Activated naive CD8-positive, alpha-beta T cell treated with anti-CD3 and anti-CD28 coated beads for 36 hours (primary cell): Measurements from ENCODE around the gene CREB5. TPM values are rescaled to one million over a fixed set of nuclear protein-coding genes. Genes with fewer than 3 reads are reported as not detected.
"Not testable (repeated sequence)": the region's sequence is repeated elsewhere in the genome, so short reads cannot be mapped to it uniquely, and the experiment has no call there.

Experiments
- DNase-seq: peaks from one replicate; pipeline ENCODE4 v3.0.0; 2021
- H3K27ac Mint-ChIP-seq: one replicate; pipeline ENCODE4 v1.8.0; 2022; ENCODE audit warnings: mild to moderate bottlenecking, moderate library complexity, mixed read lengths
- H3K27me3 Mint-ChIP-seq: one replicate; pipeline ENCODE4 v1.8.0; 2022; ENCODE audit warnings: mild to moderate bottlenecking, mixed read lengths
- H3K36me3 Mint-ChIP-seq: one replicate; pipeline ENCODE4 v1.8.0; 2021; ENCODE audit warnings: mild to moderate bottlenecking, mixed read lengths
- H3K4me1 Mint-ChIP-seq: one replicate; pipeline ENCODE4 v1.8.0; 2021; ENCODE audit warnings: mixed read lengths
- H3K4me3 Mint-ChIP-seq: one replicate; pipeline ENCODE4 v1.8.0; 2022; ENCODE audit warnings: mild to moderate bottlenecking, moderate library complexity, mixed read lengths
- H3K9me3 Mint-ChIP-seq: one replicate; pipeline ENCODE4 v1.8.0; 2022; ENCODE audit warnings: mixed read lengths
- total RNA-seq, 2 experiments: library from RNA; stranded (reverse); gene quantifications; one replicate each; pipeline ENCODE4 v1.2.3, GENCODE V29; 2021

Gene CREB5
- total RNA-seq, 2 experiments from 2014 or later: 2.0 to 2.4 TPM

DNA sequence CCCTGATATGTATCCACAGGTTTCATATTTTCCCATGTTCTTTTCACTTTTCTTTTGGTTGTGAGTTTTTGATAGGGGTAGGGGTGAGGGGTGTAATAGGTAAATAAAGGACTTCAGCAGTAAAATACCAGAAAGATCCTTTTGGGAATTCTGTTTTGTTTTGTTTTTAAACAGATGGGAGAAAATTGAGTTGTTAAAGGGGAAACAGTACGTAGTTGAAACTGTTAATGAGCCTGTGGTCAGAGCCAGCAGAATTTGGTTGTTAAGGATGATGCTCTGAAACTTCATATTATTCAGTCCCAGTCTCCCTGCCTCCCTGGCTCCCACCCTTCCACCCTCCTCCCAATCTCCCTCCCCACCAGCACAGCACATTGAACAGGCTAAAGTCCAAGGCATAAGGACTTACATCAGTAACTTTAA is 195.9 kb downstream of the CREB5 start:
- Mint-ChIP-seq H3K36me3 (no peaks in the 10 kb centered on the region), H3K4me1 (peaks cover 3% of the 10 kb centered on the region), H3K27ac (no peak overlapping the region), H3K4me3 (no peak overlapping the region), H3K27me3 (peaks cover 3% of the 10 kb centered on the region), H3K9me3 (no peaks in the 10 kb centered on the region)
- no peak for DNase-seq

DNA sequence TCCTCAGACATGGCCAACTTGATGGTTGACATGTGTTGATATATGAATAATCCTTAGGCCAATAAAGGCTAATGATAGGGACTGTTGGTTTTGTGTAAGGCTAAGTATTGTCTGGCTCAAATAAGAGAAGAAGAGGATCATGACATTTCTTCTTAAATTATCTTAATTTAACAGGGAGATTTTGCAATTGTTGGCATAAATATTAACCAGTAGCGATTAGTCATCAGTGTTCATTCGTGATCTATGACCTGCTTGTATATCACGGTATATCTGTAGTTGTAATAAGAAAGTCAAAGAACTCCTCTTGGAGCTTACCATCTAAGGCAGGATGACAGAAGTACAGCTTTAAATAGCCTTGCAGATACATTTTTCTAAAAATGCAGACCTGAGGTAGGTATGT is 196.4 kb downstream of the CREB5 start:
- H3K4me3 Mint-ChIP-seq: no peak overlapping the region
- peaks cover 3% of the 10 kb centered on the region for H3K27me3 Mint-ChIP-seq
- DNase-seq: no peak
- H3K36me3 Mint-ChIP-seq: no peaks in the 10 kb centered on the region
- no peak overlapping the region for H3K27ac Mint-ChIP-seq
- H3K4me1 Mint-ChIP-seq: peaks cover 3% of the 10 kb centered on the region
- no peaks in the 10 kb centered on the region for H3K9me3 Mint-ChIP-seq

DNA sequence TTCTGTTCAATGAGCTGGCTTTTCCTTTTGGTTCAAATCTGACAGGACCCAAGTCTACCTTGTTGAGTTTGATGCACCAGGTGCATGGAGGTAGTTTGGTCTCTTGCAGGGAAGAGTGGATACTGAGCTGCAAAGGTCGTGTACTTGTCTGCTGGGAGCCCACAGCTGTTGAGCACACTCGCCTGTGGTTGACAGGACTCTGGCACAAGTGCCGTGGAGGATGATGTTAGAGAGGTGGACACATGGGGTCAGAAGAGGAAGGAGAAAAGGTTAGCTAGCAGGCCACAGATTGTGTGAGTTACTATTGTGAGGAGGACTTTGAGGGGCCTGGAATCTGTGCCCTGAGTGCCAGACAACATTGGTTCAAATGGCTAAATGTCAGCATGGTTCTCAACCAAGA is 197.3 kb downstream of the CREB5 start:
- H3K9me3 Mint-ChIP-seq: no peaks in the 10 kb centered on the region
- peaks cover 3% of the 10 kb centered on the region for H3K4me1 Mint-ChIP-seq
- no peak overlapping the region for H3K4me3 Mint-ChIP-seq
- peaks cover 3% of the 10 kb centered on the region for H3K27me3 Mint-ChIP-seq
- H3K27ac Mint-ChIP-seq: no peak overlapping the region
- DNase-seq: no peak
- no peaks in the 10 kb centered on the region for H3K36me3 Mint-ChIP-seq

DNA sequence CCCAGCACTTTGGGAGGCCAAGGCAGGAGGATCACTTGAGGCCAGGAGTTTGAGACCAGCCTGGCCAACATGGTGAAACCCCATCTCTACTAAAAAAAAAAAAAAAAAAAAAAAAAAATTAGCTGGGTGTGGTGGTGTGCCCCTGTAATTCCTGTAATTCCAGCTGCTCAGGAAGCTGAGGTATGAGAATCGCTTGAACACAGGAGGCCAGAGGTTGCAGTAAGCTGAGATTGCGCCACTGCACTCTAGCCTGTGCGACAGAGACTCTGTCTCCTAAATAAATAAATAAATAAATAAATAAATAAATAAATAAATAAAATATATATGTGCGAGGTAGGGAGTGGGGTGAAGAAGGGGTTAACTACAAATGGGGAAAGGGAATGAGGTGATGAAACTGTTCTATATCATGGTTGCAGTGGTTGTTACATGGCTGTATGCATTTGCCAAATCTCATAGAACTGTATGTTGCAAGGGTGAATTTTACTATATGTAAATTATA is 199.1 kb downstream of the CREB5 start:
- H3K36me3 Mint-ChIP-seq, DNase-seq, H3K9me3 Mint-ChIP-seq, H3K4me3 Mint-ChIP-seq, H3K4me1 Mint-ChIP-seq, H3K27ac Mint-ChIP-seq, H3K27me3 Mint-ChIP-seq: not testable (repeated sequence)

DNA sequence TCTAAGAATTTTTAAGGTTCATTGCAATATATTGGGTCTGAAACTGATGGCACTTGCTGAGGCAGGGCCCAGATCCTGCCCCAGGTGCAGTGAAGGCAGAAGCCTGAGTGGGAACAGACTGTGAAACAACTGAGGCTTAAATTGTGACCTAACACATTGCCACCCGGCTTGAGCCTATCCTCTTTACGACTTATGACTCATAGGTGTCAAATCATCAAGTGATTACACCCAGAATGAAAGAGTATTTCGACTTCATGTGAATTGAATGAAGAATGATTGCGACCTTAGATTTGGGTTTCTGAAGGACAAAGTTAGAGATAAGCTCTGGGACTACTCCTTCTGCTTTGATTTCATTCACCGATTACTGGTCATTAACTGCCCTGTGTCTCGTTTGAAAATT is 200.9 kb downstream of the CREB5 start:
- peaks cover 3% of the 10 kb centered on the region for H3K4me1 Mint-ChIP-seq
- no peak for DNase-seq
- no peaks in the 10 kb centered on the region for H3K36me3 Mint-ChIP-seq
- H3K9me3 Mint-ChIP-seq: no peaks in the 10 kb centered on the region
- no peak overlapping the region for H3K27ac Mint-ChIP-seq
- H3K27me3 Mint-ChIP-seq: peaks cover 3% of the 10 kb centered on the region
- no peak overlapping the region for H3K4me3 Mint-ChIP-seq

DNA sequence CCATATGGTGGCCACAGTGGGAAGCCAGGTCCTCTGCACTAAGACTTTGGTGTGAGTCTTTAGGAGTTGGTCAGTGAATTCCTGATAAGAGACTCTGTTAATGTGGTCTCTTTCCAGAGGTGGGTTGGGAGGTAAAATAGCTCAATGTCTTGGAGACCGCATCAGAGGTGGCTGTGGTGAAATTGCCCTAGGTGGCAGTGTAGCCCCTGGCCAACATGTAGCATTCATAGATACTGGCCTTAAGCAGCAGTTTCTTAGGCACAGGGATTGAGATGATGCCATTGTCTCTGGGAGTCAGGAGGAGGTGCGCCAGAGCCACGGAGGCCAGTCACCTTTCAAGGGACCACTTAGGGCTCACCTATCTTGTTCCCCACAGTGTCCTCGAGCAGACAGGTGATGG is 202.8 kb downstream of the CREB5 start:
- DNase-seq: no peak
- Mint-ChIP-seq H3K4me1 (peaks cover 3% of the 10 kb centered on the region), H3K4me3 (no peak overlapping the region), H3K27me3 (no peaks in the 10 kb centered on the region), H3K9me3 (no peaks in the 10 kb centered on the region), H3K27ac (no peak overlapping the region), H3K36me3 (no peaks in the 10 kb centered on the region)

DNA sequence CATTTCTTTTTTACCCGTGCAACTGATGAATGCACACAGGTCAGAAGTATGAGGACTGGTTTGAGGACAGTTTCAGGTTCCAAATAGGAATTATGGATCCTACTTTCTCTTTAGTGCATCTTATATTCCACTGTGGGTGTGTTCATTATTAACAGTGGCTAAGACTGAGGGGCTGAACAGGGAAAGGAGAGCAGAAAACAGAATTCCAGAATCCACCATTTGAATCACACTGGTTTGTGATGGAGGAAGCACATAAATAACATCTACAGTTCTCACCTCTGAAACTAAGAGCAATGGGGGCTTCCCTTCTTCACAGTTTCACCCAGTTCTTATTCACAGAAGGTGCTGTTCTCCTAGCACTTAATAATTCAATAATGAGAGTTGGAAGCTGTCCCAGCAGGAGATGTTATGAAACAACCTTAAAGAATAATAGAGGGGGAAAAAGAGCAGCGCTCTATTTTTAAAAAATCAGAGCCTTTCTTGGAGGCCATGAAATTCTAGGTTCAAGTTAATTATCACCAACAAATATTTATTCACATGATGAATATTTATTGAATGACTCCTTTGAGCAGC is 205.1 kb downstream of the CREB5 start:
- Mint-ChIP-seq H3K4me3 (no peak overlapping the region), H3K9me3 (no peaks in the 10 kb centered on the region), H3K36me3 (no peaks in the 10 kb centered on the region), H3K4me1 (no peaks in the 10 kb centered on the region), H3K27me3 (no peaks in the 10 kb centered on the region), H3K27ac (no peak overlapping the region)
- no peak for DNase-seq

DNA sequence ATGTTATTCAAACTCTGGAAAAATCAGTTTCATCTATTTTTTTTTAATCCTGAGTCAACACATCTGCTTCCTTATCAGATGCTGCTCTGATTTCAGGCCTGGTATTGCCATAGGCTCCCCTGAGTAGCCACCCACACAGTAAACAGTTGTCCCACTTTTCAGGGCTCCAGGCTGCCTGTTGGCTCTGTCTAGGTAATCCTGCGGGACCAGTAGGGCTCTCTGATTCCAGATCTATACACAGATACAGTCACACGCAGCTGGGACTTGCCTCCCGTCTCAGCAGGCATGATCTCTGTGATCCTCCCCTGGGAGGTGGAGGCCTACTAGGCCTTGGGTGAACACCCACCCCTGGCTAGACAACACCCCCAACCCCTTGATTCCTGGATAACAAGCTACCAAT is 206.1 kb downstream of the CREB5 start:
- no peaks in the 10 kb centered on the region for H3K27me3 Mint-ChIP-seq
- DNase-seq: no peak
- no peak overlapping the region for H3K27ac Mint-ChIP-seq
- H3K4me3 Mint-ChIP-seq: no peak overlapping the region
- no peaks in the 10 kb centered on the region for H3K4me1 Mint-ChIP-seq
- no peaks in the 10 kb centered on the region for H3K36me3 Mint-ChIP-seq
- no peaks in the 10 kb centered on the region for H3K9me3 Mint-ChIP-seq

DNA sequence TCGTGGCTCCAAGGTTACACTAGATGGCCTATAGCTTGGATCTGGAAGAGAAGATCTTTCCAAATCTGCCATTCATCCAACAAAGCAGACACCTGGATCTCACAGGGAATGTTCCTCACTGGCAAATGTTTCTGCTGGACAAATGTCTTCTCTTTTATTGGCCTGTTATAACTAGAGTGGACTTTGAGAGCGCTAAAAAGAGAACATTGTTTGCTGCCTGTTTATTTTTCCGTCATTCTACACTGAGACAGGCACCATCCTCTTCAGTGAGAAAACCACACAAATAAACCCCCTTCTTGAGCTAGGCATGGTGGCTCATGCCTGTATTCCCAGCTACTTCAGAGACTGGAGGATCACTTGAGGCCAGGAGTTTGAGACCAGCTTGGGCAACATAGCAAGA is 206.9 kb downstream of the CREB5 start:
- Mint-ChIP-seq H3K27me3 (no peaks in the 10 kb centered on the region), H3K4me1 (no peaks in the 10 kb centered on the region), H3K36me3 (no peaks in the 10 kb centered on the region), H3K27ac (no peak overlapping the region), H3K4me3 (no peak overlapping the region), H3K9me3 (no peaks in the 10 kb centered on the region)
- no peak for DNase-seq

DNA sequence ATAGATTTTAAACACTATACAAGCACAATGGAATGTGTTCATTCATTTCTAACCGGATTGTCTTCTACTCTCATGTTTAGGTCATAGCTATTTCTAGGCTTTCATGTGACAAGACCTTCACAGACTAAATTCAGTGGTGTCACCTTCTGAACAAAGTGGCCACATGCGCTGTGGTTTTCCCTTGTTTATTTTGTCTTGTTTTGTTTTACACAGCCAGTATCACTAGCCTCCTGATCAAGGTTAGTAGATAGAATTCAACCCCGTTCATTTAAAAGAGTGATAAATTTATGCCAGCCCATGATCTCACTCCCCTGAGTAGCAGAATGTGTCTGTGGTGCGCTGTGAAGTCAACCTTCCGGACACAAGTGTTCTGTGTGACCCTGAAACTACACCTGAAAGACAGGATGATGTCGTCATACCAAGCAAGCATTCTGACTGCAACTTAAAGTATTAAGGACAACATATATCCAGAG is 209.1 kb downstream of the CREB5 start:
- peaks cover 1% of the 10 kb centered on the region for H3K27me3 Mint-ChIP-seq
- no peak for DNase-seq
- no peaks in the 10 kb centered on the region for H3K36me3 Mint-ChIP-seq

DNA sequence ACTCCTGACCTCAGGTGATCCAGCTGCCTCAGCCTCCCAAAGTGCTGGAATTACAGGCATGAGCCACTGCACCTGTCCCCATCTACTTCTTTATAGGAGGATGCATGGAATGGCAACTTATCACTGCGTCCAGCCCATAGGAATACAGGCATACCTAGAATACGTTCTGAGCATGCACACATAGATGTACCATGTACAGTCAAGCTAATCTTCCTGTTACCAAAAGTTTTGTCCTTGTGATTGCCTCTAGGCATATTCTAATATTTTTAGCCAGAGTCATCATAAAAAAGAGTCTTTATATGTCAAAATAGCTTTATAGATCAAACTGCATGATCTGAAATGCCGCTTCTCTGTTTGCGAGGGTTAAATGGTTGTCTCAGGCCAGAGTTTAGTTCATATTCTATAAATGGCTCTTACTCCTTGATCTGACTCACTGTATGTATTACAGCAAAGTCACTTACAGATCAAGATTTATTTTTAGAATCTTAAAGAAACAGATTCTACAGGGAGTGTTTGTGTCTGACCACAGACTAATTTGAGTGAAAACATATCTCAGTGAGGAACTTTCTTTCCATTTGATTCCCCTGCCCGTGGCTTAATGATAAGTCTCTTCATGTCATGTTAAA is 210.9 kb downstream of the CREB5 start:
- peaks cover 3% of the 10 kb centered on the region for H3K27me3 Mint-ChIP-seq
- no peak overlapping the region for H3K27ac Mint-ChIP-seq
- H3K36me3 Mint-ChIP-seq: no peaks in the 10 kb centered on the region
- H3K4me1 Mint-ChIP-seq: peaks cover 3% of the 10 kb centered on the region
- no peak for DNase-seq
- H3K4me3 Mint-ChIP-seq: no peak overlapping the region
- no peaks in the 10 kb centered on the region for H3K9me3 Mint-ChIP-seq

More for the DNA sequence above, 209.1 kb downstream of the CREB5 start:
- Mint-ChIP-seq H3K4me1 (peaks cover 2% of the 10 kb centered on the region), H3K9me3 (no peaks in the 10 kb centered on the region), H3K27ac (no peak overlapping the region), H3K4me3 (no peak overlapping the region)

DNA sequence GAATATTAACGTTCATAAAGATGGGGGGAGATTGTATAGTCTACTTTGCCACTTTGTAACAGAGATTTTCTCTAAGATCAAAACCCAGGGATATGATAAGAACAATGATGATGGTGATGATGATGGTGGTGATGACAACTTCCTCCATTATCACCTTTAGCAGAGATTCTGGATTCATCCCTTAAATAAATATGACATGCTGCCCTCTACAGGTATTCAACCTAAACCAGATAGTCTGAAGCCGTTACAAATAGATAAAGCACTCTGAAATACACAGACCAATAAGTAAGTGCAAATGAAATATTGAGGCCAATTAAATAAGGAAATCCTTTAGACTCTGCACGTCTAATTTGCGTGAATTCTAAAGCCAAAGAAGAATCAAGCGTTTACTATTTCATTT is 211.5 kb downstream of the CREB5 start:
- no peak overlapping the region for H3K27ac Mint-ChIP-seq
- H3K4me3 Mint-ChIP-seq: no peak overlapping the region
- H3K4me1 Mint-ChIP-seq: peaks cover 3% of the 10 kb centered on the region
- no peak for DNase-seq
- no peaks in the 10 kb centered on the region for H3K9me3 Mint-ChIP-seq
- H3K27me3 Mint-ChIP-seq: peaks cover 3% of the 10 kb centered on the region
- no peaks in the 10 kb centered on the region for H3K36me3 Mint-ChIP-seq

DNA sequence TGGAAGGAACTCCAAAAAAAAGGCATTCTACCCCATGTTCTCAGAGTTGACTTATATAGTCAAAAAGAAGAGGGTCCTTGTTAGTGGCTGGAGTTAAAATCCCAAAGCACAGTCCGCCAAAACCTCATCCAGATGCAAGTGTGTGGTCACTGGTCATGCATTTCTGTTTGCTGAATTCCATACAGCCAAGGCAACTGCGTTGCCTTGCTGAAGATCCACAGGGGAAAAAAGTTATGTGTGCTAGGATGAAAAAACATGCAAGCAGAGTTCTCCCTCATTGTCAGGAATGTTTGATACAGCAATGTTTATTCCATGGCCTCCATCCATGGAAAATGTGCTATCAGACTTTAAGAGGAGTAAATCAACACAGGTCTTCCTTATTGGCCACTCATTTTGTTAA is 213.1 kb downstream of the CREB5 start:
- no peak for DNase-seq
- Mint-ChIP-seq H3K4me3 (no peak overlapping the region), H3K9me3 (no peaks in the 10 kb centered on the region), H3K36me3 (no peaks in the 10 kb centered on the region), H3K27ac (no peak overlapping the region), H3K27me3 (peaks cover 3% of the 10 kb centered on the region), H3K4me1 (peaks cover 3% of the 10 kb centered on the region)

DNA sequence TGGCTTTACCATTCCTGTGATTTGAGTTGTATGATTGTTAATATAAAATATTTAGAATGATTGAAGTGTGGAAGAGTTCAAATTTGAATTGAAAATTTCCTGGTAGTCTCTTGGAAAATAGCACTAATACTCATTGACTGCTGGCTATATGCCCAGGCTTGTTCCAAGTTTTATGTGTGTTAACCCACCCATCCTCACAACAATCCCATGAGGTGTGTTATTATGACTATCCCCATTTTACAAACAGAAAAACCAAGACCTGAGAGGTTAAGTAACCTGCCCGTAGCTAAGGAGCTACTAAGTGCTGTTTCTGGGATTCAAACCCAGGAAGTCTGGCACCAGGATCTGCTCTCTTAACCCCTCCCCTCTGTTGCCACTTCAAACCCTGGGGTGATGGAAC is 213.9 kb downstream of the CREB5 start:
- Mint-ChIP-seq H3K9me3 (no peaks in the 10 kb centered on the region), H3K36me3 (no peaks in the 10 kb centered on the region), H3K27me3 (peaks cover 3% of the 10 kb centered on the region), H3K27ac (no peak overlapping the region), H3K4me1 (peaks cover 3% of the 10 kb centered on the region), H3K4me3 (no peak overlapping the region)
- DNase-seq: no peak

DNA sequence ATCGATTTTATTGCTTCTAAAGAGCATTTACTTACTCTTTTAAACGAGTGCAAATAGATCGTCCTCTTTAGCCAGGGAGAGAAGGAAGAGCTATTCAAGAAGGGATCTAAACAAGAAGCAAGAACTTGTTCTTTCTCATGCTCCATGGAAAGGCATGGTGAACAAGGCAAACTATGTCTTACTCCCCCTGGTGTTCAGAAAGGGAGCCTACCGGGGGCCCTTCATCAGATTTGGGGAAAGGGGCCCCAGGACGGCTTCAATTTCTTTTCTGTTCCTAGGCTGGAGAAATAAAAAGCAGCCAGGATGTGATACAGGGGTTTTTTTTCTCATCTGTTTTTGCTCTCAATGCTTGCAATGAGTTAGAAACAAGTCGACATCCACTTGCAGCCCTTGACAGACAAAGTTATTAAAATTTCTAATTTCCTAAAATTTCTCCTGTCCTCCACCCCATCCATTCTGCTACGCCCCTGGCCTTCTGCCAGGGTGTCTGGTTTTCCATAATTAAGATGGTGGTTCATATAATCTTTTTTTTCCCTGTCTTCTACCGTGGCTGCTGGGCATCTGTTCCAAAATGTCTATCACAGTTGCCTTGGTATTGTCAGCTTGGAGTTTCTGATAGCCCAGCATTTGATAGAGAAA is 214.4 kb downstream of the CREB5 start:
- Mint-ChIP-seq H3K27ac (no peak overlapping the region), H3K4me1 (peaks cover 3% of the 10 kb centered on the region), H3K36me3 (no peaks in the 10 kb centered on the region), H3K4me3 (no peak overlapping the region), H3K9me3 (no peaks in the 10 kb centered on the region), H3K27me3 (peaks cover 3% of the 10 kb centered on the region)
- peak; percentile 17 for DNase-seq

DNA sequence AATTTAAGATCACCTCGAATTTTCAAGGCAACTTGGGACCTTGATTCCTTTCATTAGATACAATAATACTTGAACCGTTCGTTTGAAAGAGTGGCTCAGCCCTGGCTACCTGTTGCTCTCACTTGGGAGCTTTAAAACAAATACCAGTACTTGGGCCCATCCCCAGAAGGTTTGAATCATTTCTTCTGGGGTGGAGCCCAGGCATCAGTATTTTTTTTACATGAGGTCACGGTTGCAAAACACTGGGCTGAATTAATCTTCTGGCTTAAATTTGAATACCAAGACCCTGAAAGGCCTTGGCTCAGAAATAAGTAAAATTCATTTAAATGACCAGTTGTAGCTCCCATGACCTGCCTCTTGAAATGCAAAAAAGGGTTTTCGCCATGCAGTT is 214.9 kb downstream of the CREB5 start:
- no peaks in the 10 kb centered on the region for H3K9me3 Mint-ChIP-seq
- H3K27me3 Mint-ChIP-seq: peaks cover 5% of the 10 kb centered on the region
- H3K36me3 Mint-ChIP-seq: no peaks in the 10 kb centered on the region
- H3K4me1 Mint-ChIP-seq: peaks cover 3% of the 10 kb centered on the region
- no peak overlapping the region for H3K27ac Mint-ChIP-seq
- H3K4me3 Mint-ChIP-seq: no peak overlapping the region
- no peak for DNase-seq
